Measurements from ENCODE around the gene RHBG. TPM values are rescaled to one million over a fixed set of nuclear protein-coding genes. Genes with fewer than 3 reads are reported as not detected.
"Not testable (repeated sequence)": the region's sequence is repeated elsewhere in the genome, so short reads cannot be mapped to it uniquely, and the experiment has no call there.

Gene RHBG
- total RNA-seq, 2 donors from 2014 or later: not detected

GRCh38 chr1:156358641-156359040 is 10.4 kb upstream of the RHBG start:
- intact Hi-C loops (cut with DNase I, micrococcal nuclease): no loop called here
- no peak for ATAC-seq

GRCh38 chr1:156359249-156359648 is 9.8 kb upstream of the RHBG start:
- DNase-seq: no peak
- no peak for ATAC-seq
- intact Hi-C loops (cut with DNase I, micrococcal nuclease): no loop called here

More at GRCh38 chr1:156358641-156359040, 10.4 kb upstream of the RHBG start:
- no peak for DNase-seq

- intact Hi-C loops (cut with DNase I, micrococcal nuclease): no loop called here
- ATAC-seq: no peak
- no peak for DNase-seq
Measured at GRCh38 chr1:156359973-156360372, 9.0 kb upstream of the RHBG start.

GRCh38 chr1:156360534-156360933 is 8.5 kb upstream of the RHBG start:
- DNase-seq (no peak), ATAC-seq (no peak)
- intact Hi-C loops (cut with DNase I, micrococcal nuclease): no loop called here

- DNase-seq: no peak
- no peak for ATAC-seq
- intact Hi-C loops (cut with DNase I, micrococcal nuclease): no loop called here
Measured at GRCh38 chr1:156365754-156366153, 3.3 kb upstream of the RHBG start.

GRCh38 chr1:156366378-156367166 is 2.4 kb upstream of the RHBG start:
- DNase-seq (no peak), ATAC-seq (no peak)
- intact Hi-C loops (cut with DNase I, micrococcal nuclease): no loop called here

- DNase-seq: no peak
- intact Hi-C loops (cut with DNase I, micrococcal nuclease): no loop called here
- no peak for ATAC-seq
Measured at GRCh38 chr1:156367383-156368156, 1.4 kb upstream of the RHBG start.

- intact Hi-C loops (cut with DNase I, micrococcal nuclease): no loop called here
- no peak for ATAC-seq
- DNase-seq: no peak
Measured at GRCh38 chr1:156368157-156368658, 803 bp upstream of the RHBG start.

GRCh38 chr1:156369685-156370286 is 775 bp downstream of the RHBG start:
- ATAC-seq; DNase-seq; intact Hi-C loops (cut with DNase I, micrococcal nuclease): not testable (repeated sequence)

GRCh38 chr1:156371553-156372264 is 2.7 kb downstream of the RHBG start:
- ATAC-seq (no peak), DNase-seq (peak in 1 of 2 donors; percentile 30)
- intact Hi-C loops (cut with DNase I, micrococcal nuclease): no loop called here

- DNase-seq (no peak), ATAC-seq (no peak)
- intact Hi-C loops (cut with DNase I, micrococcal nuclease): no loop called here
Measured at GRCh38 chr1:156372265-156372586, 3.2 kb downstream of the RHBG start.

GRCh38 chr1:156372876-156373275 is 3.9 kb downstream of the RHBG start:
- ATAC-seq (no peak), DNase-seq (no peak)
- intact Hi-C loops (cut with DNase I, micrococcal nuclease): no loop called here

GRCh38 chr1:156373546-156373945 is 4.5 kb downstream of the RHBG start:
- ATAC-seq (no peak), DNase-seq (no peak)
- intact Hi-C loops (cut with DNase I, micrococcal nuclease): no loop called here

- intact Hi-C loops (cut with DNase I, micrococcal nuclease): no loop called here
- DNase-seq (no peak), ATAC-seq (no peak)
Measured at GRCh38 chr1:156376146-156376545, 7.1 kb downstream of the RHBG start.

GRCh38 chr1:156376958-156377919 is 8.2 kb downstream of the RHBG start:
- ATAC-seq (no peak), DNase-seq (no peak)
- intact Hi-C loops (cut with DNase I, micrococcal nuclease): no loop called here

- no peak for ATAC-seq
- intact Hi-C loops (cut with DNase I, micrococcal nuclease): no loop called here
Measured at GRCh38 chr1:156378557-156378956, 9.5 kb downstream of the RHBG start.

GRCh38 chr1:156379420-156380165 is 10.6 kb downstream of the RHBG start:
- no peak for DNase-seq
- intact Hi-C loops (cut with DNase I, micrococcal nuclease): loop anchor here in 1 of 2 donors (10.0 kb wide), 1 partner anchor 225 kb away; the partner anchor contains the start of gene GPATCH4
- ATAC-seq: no peak

More at GRCh38 chr1:156378557-156378956, 9.5 kb downstream of the RHBG start:
- no peak for DNase-seq

Measured in left colon (tissue), 2 donors.